PFSK-1 (cell line): ENCODE results near the gene MRPL21.

ENCODE experiments used
- FOXP2 ChIP-seq: optimal IDR thresholded peaks from 2 replicates; pipeline ENCODE3; 2011; ENCODE audit warnings: borderline replicate concordance, control low read depth, inconsistent platforms; ENCODE audit not compliant: insufficient read depth; ENCODE audit errors: extremely low read length, extremely low read depth
- POLR2AphosphoS5 ChIP-seq: IDR thresholded peaks from 2 replicates; pipeline ENCODE4 v1.6.1; 2012; ENCODE audit warnings: low read depth, mild to moderate bottlenecking, control low read depth, low read length, moderate library complexity
- REST ChIP-seq, 2 experiments: IDR thresholded peaks; 2 replicates each; pipeline versions ENCODE4 v1.6.1 to v1.8.0; 2011 to 2012; ENCODE audit warnings: low read depth in 2 of 2, low read length in 2 of 2, control low read depth in 1 of 2, inconsistent platforms in 1 of 2, mild to moderate bottlenecking in 1 of 2, moderate library complexity in 1 of 2; ENCODE audit not compliant: insufficient read depth in 1 of 2
- SIN3A ChIP-seq: IDR thresholded peaks from 2 replicates; pipeline ENCODE4 v1.6.1; 2012; ENCODE audit warnings: mild to moderate bottlenecking, low read length, moderate library complexity, borderline replicate concordance; ENCODE audit not compliant: insufficient read depth
- TAF1 ChIP-seq: IDR thresholded peaks from 2 replicates; pipeline ENCODE4 v1.6.1; 2012; ENCODE audit warnings: low read length, control low read depth, borderline replicate concordance; ENCODE audit not compliant: insufficient read depth

The MRPL21 gene

GRCh38 chr11:68852628-68853027 is 51.0 kb downstream of the MRPL21 start:
- TF ChIP-seq SIN3A (no peak), FOXP2 (no peak), POLR2AphosphoS5 (no peak), TAF1 (no peak), REST (IDR thresholded peaks at IDR 0.05; ENCODE audit: insufficient read depth in 1 of 2, low read depth in 2 of 2, low read length in 2 of 2) (no peak)

GRCh38 chr11:68848429-68848828 is 55.2 kb downstream of the MRPL21 start:
- TF ChIP-seq POLR2AphosphoS5, result no peak

- TF ChIP-seq TAF1, result no peak
- TF ChIP-seq SIN3A, result no peak
- no peak for TF ChIP-seq FOXP2
- TF ChIP-seq REST (IDR thresholded peaks at IDR 0.05; ENCODE audit: insufficient read depth in 1 of 2, low read depth in 2 of 2, low read length in 2 of 2), result no peak
- no peak for TF ChIP-seq POLR2AphosphoS5
Observed at GRCh38 chr11:68847395-68847794, 56.2 kb downstream of the MRPL21 start.

- TF ChIP-seq TAF1 (no peak), REST (IDR thresholded peaks at IDR 0.05; ENCODE audit: insufficient read depth in 1 of 2, low read depth in 2 of 2, low read length in 2 of 2) (no peak), SIN3A (no peak), FOXP2 (no peak), POLR2AphosphoS5 (no peak)
Observed at GRCh38 chr11:68845351-68846002, 58.2 kb downstream of the MRPL21 start.

- TF ChIP-seq POLR2AphosphoS5, result no peak
- TF ChIP-seq TAF1, result no peak
- TF ChIP-seq FOXP2, result no peak
- no peak for TF ChIP-seq REST (IDR thresholded peaks at IDR 0.05; ENCODE audit: insufficient read depth in 1 of 2, low read depth in 2 of 2, low read length in 2 of 2)
- TF ChIP-seq SIN3A, result no peak
Observed at GRCh38 chr11:68844801-68845200, 58.8 kb downstream of the MRPL21 start.

- TF ChIP-seq SIN3A (no peak), TAF1 (no peak), FOXP2 (no peak), REST (IDR thresholded peaks at IDR 0.05; ENCODE audit: insufficient read depth in 1 of 2, low read depth in 2 of 2, low read length in 2 of 2) (no peak), POLR2AphosphoS5 (no peak)
Observed at GRCh38 chr11:68844376-68844775, 59.3 kb downstream of the MRPL21 start.
